Stomach (tissue), 4 donors: ENCODE data around the gene P3R3URF.

Experiments
- EP300 ChIP-seq: sonication (generic); formaldehyde crosslinking; IDR thresholded peaks from one replicate; pipeline ENCODE4 v1.6.1; 2017; ENCODE audit warnings: antibody characterized with exemption
- POLR2A ChIP-seq, 4 donors: fragments of 450-650 bp; IDR thresholded peaks; one replicate each; pipeline ENCODE4 v1.6.1; 2016; ENCODE audit warnings: antibody characterized with exemption in 4 of 4, control low read depth in 2 of 4, mild to moderate bottlenecking in 1 of 4, moderate library complexity in 1 of 4
- POLR2AphosphoS5 ChIP-seq, 3 donors: sonication (generic); formaldehyde crosslinking; IDR thresholded peaks; one replicate each; pipeline ENCODE4 v1.6.1; 2016; ENCODE audit warnings: antibody characterized with exemption in 3 of 3
- TF ChIP-seq, protein P1 (sequence below), 7 experiments: fragments of 450-650 bp in 4 of 7; fragments of 200-600 bp in 3 of 7; sonication (generic) in 3 of 7; IDR thresholded peaks; one replicate each; pipeline ENCODE4 v1.5.1; 2016 to 2019; ENCODE audit warnings: antibody characterized with exemption in 7 of 7, control low read depth in 2 of 7, mild to moderate bottlenecking in 1 of 7

DNA sequence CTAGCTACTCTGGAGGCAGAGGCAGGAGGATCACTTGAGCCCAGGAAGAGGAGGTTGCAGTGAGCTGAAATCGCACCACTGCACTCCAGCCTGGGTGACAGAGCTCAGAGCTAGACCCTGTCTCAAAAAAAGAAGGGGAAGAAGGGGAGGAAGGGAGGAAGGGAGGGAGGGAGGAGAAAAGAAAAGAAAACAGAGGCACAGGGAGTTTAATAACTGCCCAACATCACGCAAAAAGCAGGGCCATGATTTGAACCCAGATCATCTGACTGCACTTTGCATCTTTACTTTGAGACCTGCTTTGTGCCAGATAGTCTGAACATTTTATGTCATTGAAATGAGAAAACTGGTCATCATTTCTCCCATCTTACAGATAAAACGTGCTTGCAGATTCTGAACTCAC is 28.9 kb upstream of the P3R3URF start:
- TF ChIP-seq, protein P1, sequence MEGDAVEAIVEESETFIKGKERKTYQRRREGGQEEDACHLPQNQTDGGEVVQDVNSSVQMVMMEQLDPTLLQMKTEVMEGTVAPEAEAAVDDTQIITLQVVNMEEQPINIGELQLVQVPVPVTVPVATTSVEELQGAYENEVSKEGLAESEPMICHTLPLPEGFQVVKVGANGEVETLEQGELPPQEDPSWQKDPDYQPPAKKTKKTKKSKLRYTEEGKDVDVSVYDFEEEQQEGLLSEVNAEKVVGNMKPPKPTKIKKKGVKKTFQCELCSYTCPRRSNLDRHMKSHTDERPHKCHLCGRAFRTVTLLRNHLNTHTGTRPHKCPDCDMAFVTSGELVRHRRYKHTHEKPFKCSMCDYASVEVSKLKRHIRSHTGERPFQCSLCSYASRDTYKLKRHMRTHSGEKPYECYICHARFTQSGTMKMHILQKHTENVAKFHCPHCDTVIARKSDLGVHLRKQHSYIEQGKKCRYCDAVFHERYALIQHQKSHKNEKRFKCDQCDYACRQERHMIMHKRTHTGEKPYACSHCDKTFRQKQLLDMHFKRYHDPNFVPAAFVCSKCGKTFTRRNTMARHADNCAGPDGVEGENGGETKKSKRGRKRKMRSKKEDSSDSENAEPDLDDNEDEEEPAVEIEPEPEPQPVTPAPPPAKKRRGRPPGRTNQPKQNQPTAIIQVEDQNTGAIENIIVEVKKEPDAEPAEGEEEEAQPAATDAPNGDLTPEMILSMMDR (IDR thresholded peaks at IDR 0.05), result no peak
- TF ChIP-seq POLR2A (IDR thresholded peaks at IDR 0.05) (no peak), EP300 (no peak), POLR2AphosphoS5 (IDR thresholded peaks at IDR 0.05) (no peak)
